HCT116 (cell line): ENCODE data around the gene SIL1. TPM values are rescaled to one million over a fixed set of nuclear protein-coding genes. Genes with fewer than 3 reads are reported as not detected.

Experiments used
- ATAC-seq: fragments of 200-7000 bp; cut with Tn5 transposase; 2 replicates; pipeline ENCODE4 v1.9.1; 2020; ENCODE audit warnings: mild to moderate bottlenecking, moderate library complexity
- BruUV-seq: library from RNA; stranded (reverse); fragments of 400-500 nt; replicated peaks from 2 replicates; lab custom pipeline; 2021; lab: Mats Ljungman, UMichigan
- CTCF ChIA-PET: fragments of 300-600 bp; sonication (Branson Sonifier 250); formaldehyde crosslinking; loops from one replicate; lab custom pipeline; 2021; ENCODE audit warnings: antibody characterized with exemption; lab: Charles Lee
- POLR2A ChIA-PET: fragments of 300-600, 350-600 bp; sonication (Branson Sonifier 250); formaldehyde crosslinking; loops from one replicate; lab custom pipeline; 2021; ENCODE audit warnings: antibody characterized with exemption; lab: Charles Lee
- RAD21 ChIA-PET, 2 experiments: fragments of 300-600 bp; sonication (Branson Sonifier 250); formaldehyde crosslinking; loops; one replicate each; lab custom pipeline; 2023; ENCODE audit warnings: low total read pairs in 2 of 2; ENCODE audit not compliant: uncharacterized antibody in 2 of 2, unreplicated experiment in 2 of 2, low non-redundant PET in 1 of 2; lab: Charles Lee
- DNase-seq: peaks from one replicate; pipeline ENCODE4 v3.0.0-alpha.2; 2010; ENCODE audit warnings: low read depth, low spot score
- H2AFZ ChIP-seq: fragments of 200-600 bp; shearing (Covaris generic), sonication (generic); 2 replicates; pipeline ENCODE4 v1.6.1; 2017; ENCODE audit warnings: low read depth, mixed run types, mixed read lengths, antibody characterized with exemption, low read length; ENCODE audit not compliant: poor library complexity, severe bottlenecking
- H3K27ac ChIP-seq: 2 replicates; pipeline ENCODE4 v1.5.1; 2012; ENCODE audit warnings: low read depth, low read length
- H3K27me3 ChIP-seq: fragments of 200-600 bp; sonication (generic); 2 replicates; pipeline ENCODE4 v1.6.1; 2016; ENCODE audit warnings: mixed run types, low read length, mixed read lengths; ENCODE audit not compliant: insufficient read depth
- H3K36me3 ChIP-seq, 2 experiments: fragments of 200-500 bp in 1 of 2; fragments of 200-600 bp in 1 of 2; sonication (Bioruptor generic) in 1 of 2; sonication (generic) in 1 of 2; 2 replicates each; pipeline versions ENCODE4 v1.5.1 to v1.6.1; 2014 to 2016; ENCODE audit warnings: low read length in 2 of 2, inconsistent platforms in 1 of 2, mixed read lengths in 1 of 2, mixed run types in 1 of 2; ENCODE audit not compliant: insufficient read depth in 2 of 2, control insufficient read depth in 1 of 2
- H3K4me1 ChIP-seq, 2 experiments: fragments of 200-600 bp in 1 of 2; sonication (generic) in 1 of 2; 2 replicates each; pipeline versions ENCODE4 v1.5.1 to v1.6.1; 2012 to 2017; ENCODE audit warnings: low read length in 2 of 2, inconsistent platforms in 1 of 2, mild to moderate bottlenecking in 1 of 2, mixed read lengths in 1 of 2, mixed run types in 1 of 2, moderate library complexity in 1 of 2; ENCODE audit not compliant: insufficient read depth in 2 of 2, control insufficient read depth in 1 of 2
- H3K4me2 ChIP-seq: fragments of 200-600 bp; sonication (generic); 2 replicates; pipeline ENCODE4 v1.6.1; 2017; ENCODE audit warnings: mixed run types, low read length, mixed read lengths
- H3K4me3 ChIP-seq, 2 experiments: fragments of 200-600 bp in 1 of 2; sonication (generic) in 1 of 2; replicated peaks in 1 of 2; 2 replicates each; pipeline ENCODE4 v1.5.1; 2011 to 2016; ENCODE audit warnings: low read length in 2 of 2, control low read depth in 1 of 2, low read depth in 1 of 2, mild to moderate bottlenecking in 1 of 2, mixed read lengths in 1 of 2, mixed run types in 1 of 2
- H3K79me2 ChIP-seq: fragments of 200-600 bp; sonication (generic); 2 replicates; pipeline ENCODE4 v1.6.1; 2017; ENCODE audit warnings: mild to moderate bottlenecking, mixed run types, low read length, moderate library complexity, mixed read lengths; ENCODE audit not compliant: insufficient read depth
- H3K9ac ChIP-seq: fragments of 200-600 bp; sonication (generic); 2 replicates; pipeline ENCODE4 v1.6.1; 2016; ENCODE audit warnings: low read length, mixed read lengths
- H3K9me2 ChIP-seq: fragments of 200-600 bp; sonication (generic), shearing (Covaris generic); 2 replicates; pipeline ENCODE4 v1.6.1; 2017; ENCODE audit warnings: mixed run types, mild to moderate bottlenecking, moderate library complexity; ENCODE audit not compliant: insufficient read depth
- H3K9me3 ChIP-seq, 2 experiments: fragments of 200-500 bp in 1 of 2; fragments of 200-600 bp in 1 of 2; sonication (Bioruptor generic) in 1 of 2; sonication (generic) in 1 of 2; 2 replicates each; pipeline ENCODE4 v1.6.1; 2014 to 2017; ENCODE audit warnings: low read length in 2 of 2, mixed read lengths in 2 of 2, inconsistent platforms in 1 of 2, low read depth in 1 of 2, mild to moderate bottlenecking in 1 of 2, mixed run types in 1 of 2, moderate library complexity in 1 of 2; ENCODE audit not compliant: control insufficient read depth in 1 of 2, insufficient read depth in 1 of 2
- H4K20me1 ChIP-seq: fragments of 200-600 bp; sonication (generic), shearing (Covaris generic); 2 replicates; pipeline ENCODE4 v1.6.1; 2017; ENCODE audit warnings: mixed run types, mild to moderate bottlenecking, moderate library complexity; ENCODE audit not compliant: insufficient read depth
- ATF3 ChIP-seq: IDR thresholded peaks from 2 replicates; pipeline ENCODE4 v1.6.1; 2012
- CBX3 ChIP-seq: IDR thresholded peaks from 2 replicates; pipeline ENCODE4 v1.6.1; 2012; ENCODE audit warnings: low read depth
- CEBPB ChIP-seq: IDR thresholded peaks from 2 replicates; pipeline ENCODE4 v1.6.1; 2012; ENCODE audit warnings: low read depth
- CTCF ChIP-seq, 3 experiments: fragments of 200-600 bp in 1 of 3; sonication (generic) in 1 of 3; IDR thresholded peaks in 2 of 3; conservative IDR thresholded peaks in 1 of 3; 2 replicates each; pipeline ENCODE4 v1.5.1; 2012 to 2017; ENCODE audit warnings: low read depth in 2 of 3, low read length in 2 of 3, antibody characterized with exemption in 1 of 3, borderline replicate concordance in 1 of 3, control low read depth in 1 of 3, mild to moderate bottlenecking in 1 of 3, mixed read lengths in 1 of 3, mixed run types in 1 of 3, moderate library complexity in 1 of 3; ENCODE audit not compliant: insufficient read depth in 1 of 3
- EGR1 ChIP-seq: IDR thresholded peaks from 2 replicates; pipeline ENCODE4 v1.6.1; 2012; ENCODE audit warnings: low read depth
- ELF1 ChIP-seq: IDR thresholded peaks from 2 replicates; pipeline ENCODE4 v1.6.1; 2012; ENCODE audit warnings: low read depth, borderline replicate concordance
- EZH2 ChIP-seq: fragments of 200-600 bp; sonication (generic); IDR thresholded peaks from 2 replicates; pipeline ENCODE4 v1.6.1; 2017; ENCODE audit warnings: antibody characterized with exemption, mixed run types
- JUND ChIP-seq: IDR thresholded peaks from 2 replicates; pipeline ENCODE4 v1.6.1; 2012
- POLR2A ChIP-seq: IDR thresholded peaks from 2 replicates; pipeline ENCODE4 v1.7.0; 2011; ENCODE audit warnings: borderline replicate concordance; ENCODE audit not compliant: insufficient read depth, insufficient read length; ENCODE audit errors: extremely low read depth
- RAD21 ChIP-seq: IDR thresholded peaks from 2 replicates; pipeline ENCODE4 v1.6.1; 2012; ENCODE audit warnings: low read depth, mild to moderate bottlenecking
- SP1 ChIP-seq: IDR thresholded peaks from 2 replicates; pipeline ENCODE4 v1.6.1; 2012; ENCODE audit warnings: low read depth
- SRF ChIP-seq: IDR thresholded peaks from 2 replicates; pipeline ENCODE4 v1.6.1; 2012; ENCODE audit warnings: low read depth
- TCF7L2 ChIP-seq: IDR thresholded peaks from 2 replicates; pipeline ENCODE4 v1.7.0; 2011; ENCODE audit warnings: borderline replicate concordance, inconsistent platforms; ENCODE audit not compliant: insufficient read depth, insufficient read length; ENCODE audit errors: extremely low read depth
- YY1 ChIP-seq: IDR thresholded peaks from 2 replicates; pipeline ENCODE4 v1.6.1; 2011; ENCODE audit warnings: low read length, low read depth, moderate library complexity, mild to moderate bottlenecking; ENCODE audit not compliant: insufficient replicate concordance; ENCODE audit errors: extremely low read depth
- ZFX ChIP-seq: fragments of 450-650 bp; IDR thresholded peaks from 2 replicates; pipeline ENCODE4 v1.6.1; 2017
- ZNF274 ChIP-seq: fragments of 200-500 bp; sonication (Bioruptor generic); IDR thresholded peaks from 2 replicates; pipeline ENCODE4 v1.6.1; 2014; ENCODE audit warnings: mild to moderate bottlenecking, low read depth, low read length, inconsistent platforms
- intact Hi-C: fragments of 100-400 bp; cut with micrococcal nuclease; formaldehyde crosslinking; loops from 2 replicates; pipeline ENCODE4 v1.10.0; 2022
- total RNA-seq: library from RNA; stranded (reverse); gene quantifications from one replicate; pipeline ENCODE4 v1.2.1, GENCODE V29; 2021; ENCODE audit not compliant: unreplicated experiment
- TF ChIP-seq, protein P1 (sequence below): IDR thresholded peaks from 2 replicates; pipeline ENCODE4 v1.6.1; 2012; ENCODE audit warnings: low read depth

SIL1 gene
- total RNA-seq, 1 experiment from 2014 or later, result 34.0 TPM

GRCh38 chr5:139147483-139148087 lies 50.6 kb downstream of the SIL1 start:
- RAD21 ChIA-PET, result no interaction called here
- Histone ChIP-seq H3K9me2 (no peaks in the 10 kb centered on the region), H3K4me2 (no peak overlapping the region), H3K36me3 (no peaks in the 10 kb centered on the region), H3K9me3 (no peaks in the 10 kb centered on the region), H3K27ac (no peak overlapping the region), H3K9ac (no peak overlapping the region), H2AFZ (no peak overlapping the region), H3K4me1 (peaks cover 3 to 6% of the 10 kb centered on the region in 2 experiments; a peak in 3 of 4 replicates), H3K4me3 (no peak overlapping the region), H3K27me3 (no peaks in the 10 kb centered on the region), H4K20me1 (no peaks in the 10 kb centered on the region), H3K79me2 (no peaks in the 10 kb centered on the region)
- no TSS peak for BruUV-seq
- no peak for DNase-seq
- CTCF ChIA-PET, result no interaction called here
- no peak for TF ChIP-seq SP1
- no peak for TF ChIP-seq EZH2
- TF ChIP-seq ELF1, result no peak
- no peak for TF ChIP-seq ZFX
- no peak for TF ChIP-seq CEBPB
- TF ChIP-seq, protein P1, sequence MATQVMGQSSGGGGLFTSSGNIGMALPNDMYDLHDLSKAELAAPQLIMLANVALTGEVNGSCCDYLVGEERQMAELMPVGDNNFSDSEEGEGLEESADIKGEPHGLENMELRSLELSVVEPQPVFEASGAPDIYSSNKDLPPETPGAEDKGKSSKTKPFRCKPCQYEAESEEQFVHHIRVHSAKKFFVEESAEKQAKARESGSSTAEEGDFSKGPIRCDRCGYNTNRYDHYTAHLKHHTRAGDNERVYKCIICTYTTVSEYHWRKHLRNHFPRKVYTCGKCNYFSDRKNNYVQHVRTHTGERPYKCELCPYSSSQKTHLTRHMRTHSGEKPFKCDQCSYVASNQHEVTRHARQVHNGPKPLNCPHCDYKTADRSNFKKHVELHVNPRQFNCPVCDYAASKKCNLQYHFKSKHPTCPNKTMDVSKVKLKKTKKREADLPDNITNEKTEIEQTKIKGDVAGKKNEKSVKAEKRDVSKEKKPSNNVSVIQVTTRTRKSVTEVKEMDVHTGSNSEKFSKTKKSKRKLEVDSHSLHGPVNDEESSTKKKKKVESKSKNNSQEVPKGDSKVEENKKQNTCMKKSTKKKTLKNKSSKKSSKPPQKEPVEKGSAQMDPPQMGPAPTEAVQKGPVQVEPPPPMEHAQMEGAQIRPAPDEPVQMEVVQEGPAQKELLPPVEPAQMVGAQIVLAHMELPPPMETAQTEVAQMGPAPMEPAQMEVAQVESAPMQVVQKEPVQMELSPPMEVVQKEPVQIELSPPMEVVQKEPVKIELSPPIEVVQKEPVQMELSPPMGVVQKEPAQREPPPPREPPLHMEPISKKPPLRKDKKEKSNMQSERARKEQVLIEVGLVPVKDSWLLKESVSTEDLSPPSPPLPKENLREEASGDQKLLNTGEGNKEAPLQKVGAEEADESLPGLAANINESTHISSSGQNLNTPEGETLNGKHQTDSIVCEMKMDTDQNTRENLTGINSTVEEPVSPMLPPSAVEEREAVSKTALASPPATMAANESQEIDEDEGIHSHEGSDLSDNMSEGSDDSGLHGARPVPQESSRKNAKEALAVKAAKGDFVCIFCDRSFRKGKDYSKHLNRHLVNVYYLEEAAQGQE, result no peak
- no peak for TF ChIP-seq SRF
- TF ChIP-seq POLR2A, result no peak
- TF ChIP-seq RAD21, result no peak
- TF ChIP-seq TCF7L2, result no peak
- TF ChIP-seq CBX3, result no peak
- TF ChIP-seq CTCF (IDR thresholded peaks at IDR 0.05 in 2 of 3, conservative IDR thresholded peaks at IDR 0.05 in 1 of 3; ENCODE audit: borderline replicate concordance in 1 of 3, insufficient read depth in 1 of 3, low read depth in 2 of 3, low read length in 2 of 3), result no peak
- no peak for TF ChIP-seq JUND
- no peak for TF ChIP-seq ATF3
- TF ChIP-seq EGR1, result no peak
- TF ChIP-seq YY1, result no peak
- TF ChIP-seq ZNF274, result no peak
- no peak for ATAC-seq
- intact Hi-C loops, result loop anchor here (10.0 kb wide), 1 partner anchor 57 kb away; no protein-coding TSS in a partner anchor
- POLR2A ChIA-PET, result no interaction called here
